ENCODE data around the gene DCAF15.

DNA sequence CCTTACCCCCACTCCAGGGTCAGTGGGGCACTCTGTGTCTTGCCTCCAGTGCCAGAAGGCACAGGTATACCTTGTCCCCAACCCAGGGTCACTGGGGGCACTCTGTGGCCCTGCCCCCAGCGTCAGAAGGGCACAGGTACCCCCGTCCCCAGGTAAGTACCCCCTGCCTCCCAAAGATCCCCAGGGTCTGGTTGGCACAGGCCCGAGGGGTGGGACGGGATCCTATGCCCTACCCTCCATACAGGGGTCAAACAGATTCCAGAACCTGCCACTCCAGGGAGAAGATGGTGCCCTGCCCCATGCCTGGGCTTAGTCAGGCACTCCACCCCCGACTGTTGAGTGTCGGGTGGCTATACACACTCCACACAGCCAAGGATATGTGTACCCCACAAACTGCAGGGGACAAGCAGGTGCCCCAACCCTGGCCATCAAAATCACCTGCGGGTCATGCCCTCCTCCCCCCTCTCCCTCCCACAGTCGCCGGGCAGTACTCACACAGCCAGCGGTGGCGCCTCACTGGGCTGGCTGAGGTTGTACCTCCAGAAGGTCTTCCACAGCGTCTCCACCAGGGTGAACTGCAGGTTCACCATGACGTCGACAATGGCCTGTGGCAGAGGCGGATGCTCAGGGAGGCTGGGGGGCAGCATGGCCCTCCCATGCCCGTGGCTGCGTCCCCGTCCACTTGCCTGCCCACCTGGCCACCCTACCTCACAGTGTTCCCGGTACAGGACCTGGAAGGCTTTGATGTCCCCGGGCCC lies 13.8 kb downstream of the DCAF15 start:
- no peak for TF ChIP-seq POLR2AphosphoS5 (IDR thresholded peaks at IDR 0.05)
- no peak for TF ChIP-seq POLR2A (IDR thresholded peaks at IDR 0.05)
- TF ChIP-seq, protein P1, sequence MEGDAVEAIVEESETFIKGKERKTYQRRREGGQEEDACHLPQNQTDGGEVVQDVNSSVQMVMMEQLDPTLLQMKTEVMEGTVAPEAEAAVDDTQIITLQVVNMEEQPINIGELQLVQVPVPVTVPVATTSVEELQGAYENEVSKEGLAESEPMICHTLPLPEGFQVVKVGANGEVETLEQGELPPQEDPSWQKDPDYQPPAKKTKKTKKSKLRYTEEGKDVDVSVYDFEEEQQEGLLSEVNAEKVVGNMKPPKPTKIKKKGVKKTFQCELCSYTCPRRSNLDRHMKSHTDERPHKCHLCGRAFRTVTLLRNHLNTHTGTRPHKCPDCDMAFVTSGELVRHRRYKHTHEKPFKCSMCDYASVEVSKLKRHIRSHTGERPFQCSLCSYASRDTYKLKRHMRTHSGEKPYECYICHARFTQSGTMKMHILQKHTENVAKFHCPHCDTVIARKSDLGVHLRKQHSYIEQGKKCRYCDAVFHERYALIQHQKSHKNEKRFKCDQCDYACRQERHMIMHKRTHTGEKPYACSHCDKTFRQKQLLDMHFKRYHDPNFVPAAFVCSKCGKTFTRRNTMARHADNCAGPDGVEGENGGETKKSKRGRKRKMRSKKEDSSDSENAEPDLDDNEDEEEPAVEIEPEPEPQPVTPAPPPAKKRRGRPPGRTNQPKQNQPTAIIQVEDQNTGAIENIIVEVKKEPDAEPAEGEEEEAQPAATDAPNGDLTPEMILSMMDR (IDR thresholded peaks at IDR 0.05): no peak
- no peak for TF ChIP-seq EP300 (IDR thresholded peaks at IDR 0.05)
